Tibial artery (tissue), 4 donors: ENCODE measurements around the gene FSTL5.

Source experiments
- DNase-seq, 2 donors: peaks; one replicate each; pipeline ENCODE4 v3.0.0-alpha.2; 2019
- H3K27ac ChIP-seq, 2 donors: fragments of 200-600 bp; sonication (generic) in 1 of 2; 1 replicate in 1 of 2; 2 replicates in 1 of 2; pipeline ENCODE4 v1.5.1; 2018 to 2019; ENCODE audit warnings: mild to moderate bottlenecking in 1 of 2
- H3K27me3 ChIP-seq, 2 donors: fragments of 200-600 bp; sonication (generic) in 1 of 2; one replicate each; pipeline versions ENCODE4 v1.5.1 to v1.6.0; 2016 to 2019
- H3K36me3 ChIP-seq, 3 donors: fragments of 200-600 bp; sonication (generic) in 2 of 3; one replicate each; pipeline ENCODE4 v1.5.1; 2016 to 2019; ENCODE audit warnings: mild to moderate bottlenecking in 2 of 3
- H3K4me1 ChIP-seq, 4 donors: fragments of 200-600 bp; sonication (generic) in 2 of 4; 1 replicate in 3 of 4; 2 replicates in 1 of 4; pipeline ENCODE4 v1.5.1; 2016 to 2019
- H3K4me3 ChIP-seq, 2 donors: fragments of 200-600 bp; sonication (generic) in 1 of 2; 1 replicate in 1 of 2; 2 replicates in 1 of 2; pipeline ENCODE4 v1.5.1; 2018 to 2019; ENCODE audit warnings: mild to moderate bottlenecking in 2 of 2
- H3K9me3 ChIP-seq, 3 donors: fragments of 200-600 bp; sonication (generic) in 1 of 3; one replicate each; pipeline ENCODE4 v1.5.1; 2016 to 2019
- intact Hi-C: fragments of 100-400 bp; cut with DNase I; formaldehyde crosslinking; loops from one replicate; pipeline ENCODE4 v1.15.0; 2023; ENCODE audit warnings: low total_unique reads
- TF ChIP-seq, protein P1 (sequence below), 2 experiments: fragments of 200-600 bp in 1 of 2; fragments of 450-650 bp in 1 of 2; IDR thresholded peaks; one replicate each; pipeline ENCODE4 v1.5.1; 2017 to 2019; ENCODE audit warnings: antibody characterized with exemption in 2 of 2, mild to moderate bottlenecking in 1 of 2, moderate library complexity in 1 of 2

Gene FSTL5

DNA sequence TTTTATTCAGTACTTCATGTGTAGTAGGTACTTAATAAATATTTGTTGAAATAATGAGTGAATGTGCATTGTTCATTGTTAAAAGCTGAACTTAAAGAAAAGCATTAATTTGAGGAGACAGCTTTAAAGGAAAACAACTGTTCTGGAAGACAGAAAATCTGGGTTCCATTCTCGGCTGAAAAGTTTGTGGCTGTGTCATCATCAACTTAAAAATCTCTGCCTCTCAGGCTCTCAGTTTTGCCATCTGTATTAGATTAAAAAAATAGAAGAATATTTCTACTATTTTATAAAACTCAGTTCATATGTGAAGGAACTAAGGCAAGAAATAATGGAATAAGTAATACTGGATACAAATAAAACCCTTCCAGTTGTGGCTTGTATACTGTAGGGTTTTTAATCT lies 62.5 kb downstream of the FSTL5 start:
- Histone ChIP-seq H3K27me3 (no peaks in the 10 kb centered on the region), H3K36me3 (no peaks in the 10 kb centered on the region), H3K9me3 (no peaks in the 10 kb centered on the region), H3K4me3 (no peak overlapping the region), H3K4me1 (no peaks in the 10 kb centered on the region), H3K27ac (no peak overlapping the region)
- DNase-seq: no peak
- intact Hi-C loops: no loop called here
- TF ChIP-seq, protein P1, sequence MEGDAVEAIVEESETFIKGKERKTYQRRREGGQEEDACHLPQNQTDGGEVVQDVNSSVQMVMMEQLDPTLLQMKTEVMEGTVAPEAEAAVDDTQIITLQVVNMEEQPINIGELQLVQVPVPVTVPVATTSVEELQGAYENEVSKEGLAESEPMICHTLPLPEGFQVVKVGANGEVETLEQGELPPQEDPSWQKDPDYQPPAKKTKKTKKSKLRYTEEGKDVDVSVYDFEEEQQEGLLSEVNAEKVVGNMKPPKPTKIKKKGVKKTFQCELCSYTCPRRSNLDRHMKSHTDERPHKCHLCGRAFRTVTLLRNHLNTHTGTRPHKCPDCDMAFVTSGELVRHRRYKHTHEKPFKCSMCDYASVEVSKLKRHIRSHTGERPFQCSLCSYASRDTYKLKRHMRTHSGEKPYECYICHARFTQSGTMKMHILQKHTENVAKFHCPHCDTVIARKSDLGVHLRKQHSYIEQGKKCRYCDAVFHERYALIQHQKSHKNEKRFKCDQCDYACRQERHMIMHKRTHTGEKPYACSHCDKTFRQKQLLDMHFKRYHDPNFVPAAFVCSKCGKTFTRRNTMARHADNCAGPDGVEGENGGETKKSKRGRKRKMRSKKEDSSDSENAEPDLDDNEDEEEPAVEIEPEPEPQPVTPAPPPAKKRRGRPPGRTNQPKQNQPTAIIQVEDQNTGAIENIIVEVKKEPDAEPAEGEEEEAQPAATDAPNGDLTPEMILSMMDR (IDR thresholded peaks at IDR 0.05): no peak

DNA sequence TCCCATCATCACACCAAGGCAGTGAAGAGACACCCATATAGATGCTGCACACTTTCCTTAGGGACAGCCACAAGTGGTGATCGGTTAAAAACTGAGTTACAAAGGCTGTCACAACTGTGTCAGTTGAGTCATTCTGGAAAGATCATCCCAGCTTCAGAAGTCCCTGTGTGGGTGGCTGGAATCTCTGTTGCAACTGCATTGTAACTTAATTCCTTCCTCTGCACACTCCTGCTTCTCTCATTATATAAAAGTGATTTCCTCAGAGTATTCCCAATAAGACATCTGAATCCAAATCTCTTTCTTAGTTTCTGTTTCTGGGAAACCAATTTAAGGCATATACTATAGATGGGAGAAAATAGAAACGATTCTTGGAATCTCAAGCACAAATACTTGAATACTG lies 88.1 kb downstream of the FSTL5 start:
- H3K4me1 ChIP-seq: no peaks in the 10 kb centered on the region

DNA sequence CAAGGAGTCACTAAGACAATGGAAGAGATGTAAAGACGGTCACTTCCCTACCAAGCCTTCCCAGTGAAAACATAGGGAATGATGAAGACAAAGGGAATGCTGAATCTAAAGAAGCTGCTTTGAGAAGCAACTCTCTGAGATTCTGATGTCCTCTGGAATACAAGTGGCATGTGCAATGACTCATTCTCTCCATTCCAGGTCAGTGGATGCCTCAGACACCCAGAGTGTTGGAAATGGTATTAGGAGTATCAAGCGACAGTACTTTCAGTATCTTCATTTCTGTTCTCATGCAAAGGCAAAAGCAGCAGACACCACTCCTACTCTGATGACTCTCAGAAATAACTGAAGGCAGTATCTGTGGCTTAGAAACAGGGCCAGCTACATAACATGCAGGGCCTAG lies 102.6 kb downstream of the FSTL5 start:
- no peak for DNase-seq
- H3K27me3 ChIP-seq: no peaks in the 10 kb centered on the region
- intact Hi-C loops: no loop called here
- no peak overlapping the region for H3K27ac ChIP-seq
- H3K9me3 ChIP-seq: no peaks in the 10 kb centered on the region
- no peaks in the 10 kb centered on the region for H3K36me3 ChIP-seq
- no peaks in the 10 kb centered on the region for H3K4me1 ChIP-seq
- TF ChIP-seq, protein P1 (IDR thresholded peaks at IDR 0.05): no peak
- no peak overlapping the region for H3K4me3 ChIP-seq

More for the DNA sequence above, 88.1 kb downstream of the FSTL5 start:
- no peaks in the 10 kb centered on the region for H3K36me3 ChIP-seq
- H3K27ac ChIP-seq: no peak overlapping the region
- no peak overlapping the region for H3K4me3 ChIP-seq
- no peaks in the 10 kb centered on the region for H3K27me3 ChIP-seq
- no peaks in the 10 kb centered on the region for H3K9me3 ChIP-seq
- DNase-seq: no peak
- intact Hi-C loops: no loop called here
- TF ChIP-seq, protein P1 (IDR thresholded peaks at IDR 0.05): no peak

DNA sequence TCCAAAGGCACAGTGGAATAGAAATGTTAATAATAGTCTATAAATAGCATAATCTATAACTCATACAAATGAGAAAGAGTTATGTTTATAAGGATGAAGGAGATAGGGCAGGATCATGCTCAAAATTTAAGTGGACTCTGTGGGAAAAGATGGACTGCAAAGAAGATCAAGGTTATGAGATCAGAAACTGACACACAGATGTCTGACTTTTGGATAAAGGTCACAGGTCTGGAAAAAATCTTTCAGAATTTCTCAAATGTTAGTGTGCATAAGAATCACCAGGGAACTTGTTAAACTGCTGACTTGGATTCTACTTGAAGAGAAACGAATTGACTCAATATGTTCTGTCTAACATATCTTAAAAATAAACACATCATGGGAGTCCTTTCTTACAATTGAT lies 104.1 kb downstream of the FSTL5 start:
- no peak overlapping the region for H3K4me3 ChIP-seq
- no peaks in the 10 kb centered on the region for H3K27me3 ChIP-seq
- H3K27ac ChIP-seq: no peak overlapping the region
- H3K36me3 ChIP-seq: no peaks in the 10 kb centered on the region
- intact Hi-C loops: no loop called here
- H3K4me1 ChIP-seq: no peaks in the 10 kb centered on the region
- DNase-seq: no peak
- TF ChIP-seq, protein P1 (IDR thresholded peaks at IDR 0.05): no peak
- H3K9me3 ChIP-seq: no peaks in the 10 kb centered on the region

DNA sequence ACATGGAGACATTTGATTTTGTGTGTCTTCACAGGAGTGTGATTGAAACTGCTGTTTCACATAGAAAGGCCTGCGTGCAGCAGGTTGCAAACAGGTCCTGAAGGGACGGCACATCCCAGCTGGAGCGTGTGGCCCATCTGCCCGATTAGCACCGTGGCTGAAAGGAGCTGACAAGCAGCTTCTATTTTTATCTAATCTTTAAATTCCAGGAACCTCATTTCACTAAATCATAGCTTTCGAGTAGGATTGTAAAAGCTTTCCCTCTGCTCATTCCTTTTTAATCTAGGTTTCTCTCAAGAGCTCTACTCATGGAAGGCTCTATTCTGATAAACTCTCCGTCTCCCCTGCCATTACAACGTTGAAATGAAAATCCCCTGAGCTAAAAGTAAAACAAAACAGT lies 106.8 kb downstream of the FSTL5 start:
- no peaks in the 10 kb centered on the region for H3K9me3 ChIP-seq
- no peaks in the 10 kb centered on the region for H3K36me3 ChIP-seq
- no peaks in the 10 kb centered on the region for H3K4me1 ChIP-seq
- no peak overlapping the region for H3K4me3 ChIP-seq
- TF ChIP-seq, protein P1 (IDR thresholded peaks at IDR 0.05): no peak
- H3K27ac ChIP-seq: no peak overlapping the region
- no peaks in the 10 kb centered on the region for H3K27me3 ChIP-seq
- no peak for DNase-seq
- intact Hi-C loops: no loop called here

DNA sequence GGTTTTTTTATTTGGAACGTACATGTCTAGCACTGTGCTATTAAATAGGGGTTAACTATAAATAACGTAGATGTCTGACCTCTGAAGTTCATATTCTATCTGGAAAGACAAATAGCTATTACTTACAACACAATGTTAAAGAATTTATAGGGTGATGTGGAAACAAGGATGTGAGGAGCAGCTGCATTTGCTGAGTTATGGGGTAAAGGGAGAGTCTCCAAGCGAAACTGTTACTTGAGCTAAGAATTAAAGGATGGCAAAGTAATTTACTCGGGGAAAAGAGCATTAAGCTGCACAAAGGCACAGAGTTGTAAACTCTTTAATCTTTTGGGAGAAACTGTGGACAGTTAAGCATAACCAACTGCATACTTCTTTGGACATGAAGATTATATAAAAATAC lies 117.7 kb downstream of the FSTL5 start:
- intact Hi-C loops: no loop called here
- Histone ChIP-seq H3K36me3 (no peaks in the 10 kb centered on the region), H3K27ac (no peak overlapping the region), H3K27me3 (no peaks in the 10 kb centered on the region), H3K4me3 (no peak overlapping the region), H3K4me1 (no peaks in the 10 kb centered on the region), H3K9me3 (no peaks in the 10 kb centered on the region)
- TF ChIP-seq, protein P1 (IDR thresholded peaks at IDR 0.05): no peak
- DNase-seq: no peak
